ENCODE measurements around the gene PYGB. TPM values are rescaled to one million over a fixed set of nuclear protein-coding genes. Genes with fewer than 3 reads are reported as not detected.
A peak's percentile ranks its signal among the peaks of the same experiment; 100 is the strongest.

The PYGB gene
- total RNA-seq, 2 experiments from 2014 or later: 23.4 to 24.0 TPM

DNA sequence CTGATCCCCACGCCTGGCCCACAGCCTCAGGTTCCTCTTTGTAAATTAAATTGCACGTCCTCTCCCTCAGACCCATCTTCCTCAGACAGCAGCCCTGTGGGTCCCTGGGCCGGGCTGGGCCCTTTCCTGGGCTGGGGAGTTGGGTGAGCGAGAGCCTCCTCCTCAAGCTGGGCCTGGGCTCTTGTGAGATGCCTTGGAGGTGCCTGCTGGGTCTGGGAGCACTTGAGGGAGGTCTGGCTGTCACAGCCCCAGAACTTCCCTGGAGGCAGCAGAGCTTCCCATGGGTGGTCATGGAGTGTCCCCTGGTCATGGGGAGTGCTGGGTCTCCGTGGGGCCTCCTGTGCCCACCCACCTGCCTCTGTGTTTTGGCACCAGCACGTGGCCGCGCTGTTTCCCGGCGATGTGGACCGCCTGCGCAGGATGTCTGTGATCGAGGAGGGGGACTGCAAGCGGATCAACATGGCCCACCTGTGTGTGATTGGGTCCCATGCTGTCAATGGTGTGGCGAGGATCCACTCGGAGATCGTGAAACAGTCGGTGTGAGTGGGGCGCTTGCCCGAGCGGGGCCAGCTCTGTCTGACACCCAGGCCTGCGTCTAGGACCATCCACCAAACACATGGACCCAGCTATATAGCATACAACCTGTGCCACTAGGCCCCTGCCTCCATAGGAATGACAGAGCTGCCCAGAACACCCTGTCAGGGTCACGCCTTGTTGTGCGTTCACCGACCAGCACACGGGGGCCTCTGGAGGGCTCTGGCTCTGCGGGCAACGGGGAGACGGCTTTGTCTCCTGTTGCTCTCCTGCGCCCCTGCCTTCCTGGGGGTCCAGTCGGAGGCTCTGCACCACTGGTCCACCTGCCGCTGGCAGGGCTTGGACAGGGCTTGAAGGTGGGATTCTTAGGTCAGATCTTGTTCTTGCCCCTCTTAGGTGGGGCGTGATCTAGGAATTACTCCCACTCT lies 33.0 kb downstream of the PYGB start:
- intact Hi-C loops (cut with micrococcal nuclease): no loop called here
- Mint-ChIP-seq H3K36me3 (peaks cover 13% of the 10 kb centered on the region), H3K27me3 (no peaks in the 10 kb centered on the region), H3K27ac (no peak overlapping the region), H3K4me1 (ENCODE audit: low read depth) (no peaks in the 10 kb centered on the region), H3K9me3 (no peaks in the 10 kb centered on the region), H3K4me3 (no peak overlapping the region)
- no peak for DNase-seq
- ChIA-PET CTCF (interaction anchor here (1.6 kb wide), 1 partner anchor 118 kb away, joined by 3 read pairs; no protein-coding TSS in a partner anchor), POLR2A (no interaction called here)

DNA sequence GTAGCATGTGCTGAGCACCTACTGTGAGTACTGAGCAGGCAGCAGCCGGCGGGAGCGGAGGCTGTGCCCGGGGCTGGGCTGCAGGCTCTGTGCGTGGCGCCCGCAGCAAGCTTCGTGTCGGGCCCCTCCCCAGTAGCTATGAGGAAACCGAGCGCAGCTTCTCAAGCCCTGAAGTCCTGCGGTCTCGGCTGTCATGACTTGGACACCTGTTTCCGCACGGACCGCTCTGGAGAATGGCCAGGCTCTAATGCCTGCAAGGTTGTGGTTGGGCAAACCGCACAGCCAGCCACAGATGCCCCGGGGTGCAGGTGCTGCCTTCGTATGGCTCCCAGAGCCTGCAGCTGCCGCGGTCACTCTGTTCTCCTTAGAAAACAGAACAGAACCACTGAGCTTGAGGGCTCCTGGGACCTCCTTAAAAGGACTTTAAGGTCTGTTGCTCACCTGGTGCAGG lies 33.7 kb downstream of the PYGB start:
- Mint-ChIP-seq H3K27ac (no peak overlapping the region), H3K36me3 (peaks cover 13% of the 10 kb centered on the region), H3K4me1 (ENCODE audit: low read depth) (no peaks in the 10 kb centered on the region), H3K4me3 (no peak overlapping the region), H3K27me3 (no peaks in the 10 kb centered on the region), H3K9me3 (no peaks in the 10 kb centered on the region)
- no peak for DNase-seq
- ChIA-PET POLR2A (no interaction called here), CTCF (interaction anchor here (1.6 kb wide), 1 partner anchor 118 kb away, joined by 3 read pairs; no protein-coding TSS in a partner anchor)
- intact Hi-C loops (cut with micrococcal nuclease): no loop called here

DNA sequence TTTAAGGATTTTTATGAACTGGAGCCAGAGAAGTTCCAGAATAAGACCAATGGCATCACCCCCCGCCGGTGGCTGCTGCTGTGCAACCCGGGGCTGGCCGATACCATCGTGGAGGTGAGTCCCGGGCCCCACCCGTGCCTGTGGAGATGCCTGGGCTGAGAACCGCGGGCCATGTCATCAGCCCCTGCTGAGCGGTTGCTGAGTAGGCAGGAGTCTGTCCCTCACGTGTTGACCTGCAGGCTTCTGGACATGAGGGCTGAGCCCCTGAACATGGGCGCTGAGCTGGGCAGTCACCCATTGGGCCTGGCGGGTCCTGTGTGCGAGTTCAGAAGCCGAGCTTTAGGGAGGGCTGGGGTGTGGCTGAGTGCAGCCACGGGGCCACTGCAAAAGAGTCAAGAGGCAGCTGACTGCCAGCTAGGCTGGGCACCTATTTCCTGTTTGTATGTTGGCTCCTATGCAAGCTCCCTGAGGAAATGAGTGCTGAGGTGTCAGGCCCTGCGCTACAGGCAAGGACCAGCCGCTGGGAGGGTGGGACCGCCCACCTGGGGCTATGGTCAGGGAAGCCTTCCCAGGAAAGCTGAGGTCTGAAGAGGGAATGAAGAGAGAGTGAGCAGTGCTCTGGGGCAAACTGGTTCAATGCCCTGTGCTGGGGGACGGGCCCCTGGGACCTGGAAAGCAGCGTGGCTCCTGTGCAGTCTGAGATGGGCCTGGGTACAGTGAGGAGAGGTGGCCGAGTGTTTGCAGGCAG lies 34.3 kb downstream of the PYGB start:
- ChIA-PET POLR2A (no interaction called here), CTCF (no interaction called here)
- Mint-ChIP-seq H3K4me1 (ENCODE audit: low read depth) (no peaks in the 10 kb centered on the region), H3K9me3 (no peaks in the 10 kb centered on the region), H3K27me3 (no peaks in the 10 kb centered on the region), H3K4me3 (no peak overlapping the region), H3K27ac (no peak overlapping the region), H3K36me3 (peaks cover 13% of the 10 kb centered on the region)
- DNase-seq: no peak
- intact Hi-C loops (cut with micrococcal nuclease): no loop called here

DNA sequence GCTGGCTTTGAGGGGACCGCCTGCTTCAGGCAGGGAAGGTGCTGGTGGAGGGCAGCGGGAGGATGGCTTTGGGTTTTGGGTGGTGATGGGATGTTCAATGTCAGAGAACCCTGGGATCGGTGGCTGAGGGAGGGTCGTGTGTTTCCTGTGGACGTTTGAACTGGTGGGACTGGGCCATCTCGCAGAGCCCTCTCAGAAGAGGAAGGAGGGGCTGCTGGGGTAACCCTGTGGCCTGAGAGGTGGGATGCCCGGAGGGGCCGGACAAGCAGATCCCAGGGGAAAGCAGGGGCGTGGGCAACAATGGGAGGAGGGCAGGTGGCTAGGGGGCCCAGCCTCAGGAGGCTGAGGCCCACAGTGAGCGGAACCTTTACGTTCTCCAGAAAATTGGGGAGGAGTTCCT lies 34.9 kb downstream of the PYGB start:
- H3K27me3 Mint-ChIP-seq: no peaks in the 10 kb centered on the region
- intact Hi-C loops (cut with micrococcal nuclease): no loop called here
- CTCF ChIA-PET: no interaction called here
- no peaks in the 10 kb centered on the region for H3K4me1 Mint-ChIP-seq (ENCODE audit: low read depth)
- H3K9me3 Mint-ChIP-seq: no peaks in the 10 kb centered on the region
- no peak overlapping the region for H3K4me3 Mint-ChIP-seq
- peaks cover 13% of the 10 kb centered on the region for H3K36me3 Mint-ChIP-seq
- POLR2A ChIA-PET: no interaction called here
- no peak overlapping the region for H3K27ac Mint-ChIP-seq
- DNase-seq: no peak

DNA sequence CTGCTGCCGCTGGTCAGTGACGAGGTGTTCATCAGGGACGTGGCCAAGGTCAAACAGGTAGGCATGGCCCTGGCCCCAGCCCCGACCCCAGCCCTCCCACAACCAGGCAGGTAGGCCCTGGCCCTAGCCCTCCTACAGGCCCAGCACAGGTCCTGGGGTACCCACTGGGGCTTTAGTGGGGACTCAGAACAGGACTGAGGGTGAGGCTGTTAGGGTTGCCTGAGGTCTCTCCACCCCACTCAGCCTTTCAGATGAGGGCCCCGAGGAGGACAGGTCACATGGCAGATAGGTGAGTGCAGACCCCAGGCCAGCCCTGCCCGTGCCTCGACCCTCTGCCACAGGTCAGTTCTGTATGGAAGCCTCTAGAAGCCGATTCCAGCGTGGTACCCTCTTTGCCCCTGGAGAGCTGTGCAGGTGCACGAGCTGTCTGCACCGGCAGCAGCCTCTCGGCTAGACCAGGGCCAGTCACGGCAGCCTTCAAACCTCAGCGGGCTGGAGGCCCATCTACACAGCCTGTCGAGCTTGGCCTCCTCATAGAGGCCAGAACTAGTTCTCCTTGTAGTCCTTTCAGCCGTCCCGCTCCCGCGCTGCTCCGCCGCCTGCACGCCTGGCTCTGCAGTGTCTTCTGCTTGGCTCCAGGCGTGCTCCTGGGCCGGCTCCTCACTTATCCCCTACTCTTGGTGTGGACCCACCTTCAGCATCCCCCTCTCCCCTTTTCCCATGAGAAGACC lies 35.5 kb downstream of the PYGB start:
- no peak overlapping the region for H3K4me3 Mint-ChIP-seq
- H3K36me3 Mint-ChIP-seq: peaks cover 13% of the 10 kb centered on the region
- H3K27me3 Mint-ChIP-seq: no peaks in the 10 kb centered on the region
- no peaks in the 10 kb centered on the region for H3K9me3 Mint-ChIP-seq
- intact Hi-C loops (cut with micrococcal nuclease): no loop called here
- H3K27ac Mint-ChIP-seq: no peak overlapping the region
- H3K4me1 Mint-ChIP-seq (ENCODE audit: low read depth): no peaks in the 10 kb centered on the region
- POLR2A ChIA-PET: no interaction called here
- no peak for DNase-seq
- CTCF ChIA-PET: no interaction called here

DNA sequence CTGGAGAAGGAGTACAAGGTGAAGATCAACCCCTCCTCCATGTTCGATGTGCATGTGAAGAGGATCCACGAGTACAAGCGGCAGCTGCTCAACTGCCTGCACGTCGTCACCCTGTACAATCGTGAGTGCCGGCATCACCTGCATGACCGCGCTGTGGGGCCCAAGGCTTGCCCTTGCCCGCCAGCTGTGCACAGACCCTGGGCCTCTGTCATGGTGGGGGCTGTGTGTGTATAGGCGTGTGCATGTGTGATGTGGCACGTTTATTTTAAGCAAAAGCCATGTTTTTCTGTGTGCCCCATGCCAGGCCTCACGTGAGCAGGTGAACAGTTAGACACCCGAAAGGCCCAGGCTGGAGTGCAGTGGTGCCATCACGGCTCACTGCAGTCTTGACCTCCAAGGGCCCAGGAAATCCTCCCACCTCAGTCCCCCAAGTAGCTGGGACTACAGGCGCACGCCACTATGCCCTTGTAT lies 36.3 kb downstream of the PYGB start:
- ChIA-PET POLR2A (no interaction called here), CTCF (no interaction called here)
- DNase-seq: no peak
- H3K9me3 Mint-ChIP-seq: no peaks in the 10 kb centered on the region
- H3K36me3 Mint-ChIP-seq: peaks cover 13% of the 10 kb centered on the region
- no peak overlapping the region for H3K4me3 Mint-ChIP-seq
- H3K27me3 Mint-ChIP-seq: no peaks in the 10 kb centered on the region
- H3K27ac Mint-ChIP-seq: no peak overlapping the region
- H3K4me1 Mint-ChIP-seq (ENCODE audit: low read depth): no peaks in the 10 kb centered on the region
- intact Hi-C loops (cut with micrococcal nuclease): no loop called here

DNA sequence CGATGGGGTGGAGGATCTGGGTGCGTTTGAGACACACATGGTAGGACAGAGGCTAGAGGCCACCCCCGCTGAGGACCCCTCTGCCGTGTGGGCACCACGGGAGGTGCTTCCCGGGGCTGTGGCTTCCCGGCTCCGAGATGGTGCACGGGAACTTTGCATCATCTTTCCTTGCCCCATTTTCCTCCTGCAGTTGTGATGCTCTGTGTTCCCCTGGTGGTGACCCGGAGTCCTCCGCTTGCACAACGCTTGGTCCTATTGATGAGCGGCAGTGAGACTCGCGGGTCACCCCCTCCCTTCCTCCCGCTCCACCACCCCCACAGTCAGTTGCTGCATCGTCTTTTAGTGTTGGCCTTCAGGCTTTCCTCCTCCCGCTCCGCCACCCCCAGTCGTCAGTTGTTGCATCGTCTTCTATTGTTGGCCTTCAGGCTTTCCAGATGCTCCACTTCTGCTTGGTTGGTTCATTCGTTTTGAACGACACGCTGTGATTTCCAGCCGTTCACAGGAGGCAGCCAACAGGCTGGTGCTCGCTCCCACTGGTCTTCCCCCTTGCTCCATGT lies 37.3 kb downstream of the PYGB start:
- DNase-seq: no peak
- H3K36me3 Mint-ChIP-seq: peaks cover 17% of the 10 kb centered on the region
- intact Hi-C loops (cut with micrococcal nuclease): no loop called here
- no peaks in the 10 kb centered on the region for H3K4me1 Mint-ChIP-seq (ENCODE audit: low read depth)
- no peaks in the 10 kb centered on the region for H3K27me3 Mint-ChIP-seq
- H3K27ac Mint-ChIP-seq: no peak overlapping the region
- POLR2A ChIA-PET: no interaction called here
- no peaks in the 10 kb centered on the region for H3K9me3 Mint-ChIP-seq
- CTCF ChIA-PET: no interaction called here
- no peak overlapping the region for H3K4me3 Mint-ChIP-seq

DNA sequence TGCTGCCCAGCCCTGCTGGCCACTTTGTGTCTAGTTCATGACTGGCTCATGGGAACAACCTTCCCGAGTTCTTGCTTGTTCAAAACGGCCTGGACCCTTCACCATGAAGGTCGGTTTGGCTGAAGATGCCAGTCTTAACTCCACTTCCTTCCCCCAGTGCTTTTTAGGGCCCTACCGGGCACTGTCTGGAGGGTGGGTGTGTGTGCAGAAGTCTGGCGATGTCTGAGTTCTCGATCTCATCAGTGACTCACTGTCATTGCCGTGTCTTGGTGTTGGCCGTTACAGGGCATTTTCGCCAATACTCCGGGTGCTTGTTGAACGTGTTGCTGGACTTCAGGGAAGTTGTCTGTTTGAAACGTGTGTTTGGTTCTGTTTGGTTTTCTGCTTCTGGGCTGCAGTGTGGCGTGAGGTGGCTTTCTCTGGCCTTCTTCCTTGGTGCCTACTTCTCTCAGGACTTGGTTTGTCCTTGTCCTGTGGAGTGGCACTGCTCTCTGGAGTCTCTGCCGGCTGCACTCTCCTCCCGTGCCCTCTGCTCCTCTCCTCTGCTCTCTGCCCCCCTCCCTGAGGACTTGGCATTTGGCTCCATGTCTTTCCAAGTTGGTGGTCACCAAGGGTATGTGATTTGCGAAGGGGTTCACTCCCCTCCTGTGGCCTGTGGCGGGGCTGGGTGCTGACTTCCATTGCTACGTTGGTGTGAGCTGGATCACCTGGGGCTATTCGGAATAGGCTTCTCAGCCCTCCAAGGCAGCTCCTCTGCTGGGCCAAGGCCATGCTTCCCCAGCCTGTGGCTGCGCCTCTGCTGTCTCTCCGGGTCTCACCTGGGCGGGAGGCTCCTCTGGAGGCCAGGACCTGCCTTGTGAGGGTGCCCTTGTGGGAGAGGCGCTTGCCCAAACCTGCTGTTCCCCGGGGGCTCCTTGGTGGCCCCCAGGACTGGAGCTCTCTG lies 38.2 kb downstream of the PYGB start:
- no peak overlapping the region for H3K27ac Mint-ChIP-seq

DNA sequence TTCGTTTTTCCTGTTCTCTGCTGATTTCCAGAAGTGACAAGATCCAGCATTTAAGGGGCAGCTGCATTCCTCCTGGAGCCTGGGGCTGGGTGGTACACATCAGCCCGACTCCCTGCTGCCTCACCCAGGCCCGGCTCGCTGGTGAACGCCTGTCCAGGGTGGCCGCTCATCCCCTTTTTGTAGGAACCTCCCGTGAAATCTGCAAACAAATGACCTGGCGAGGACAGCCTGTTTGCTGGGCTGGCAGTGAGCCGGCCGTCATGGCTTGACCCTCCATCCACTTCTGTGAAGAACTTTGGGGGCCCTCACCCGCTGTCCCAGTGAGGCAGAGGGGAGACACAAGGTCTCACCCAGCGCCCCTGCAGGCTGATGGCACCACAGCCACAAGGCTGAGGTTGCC lies 39.0 kb downstream of the PYGB start:
- intact Hi-C loops (cut with micrococcal nuclease): no loop called here
- peak overlapping the region; percentile 19 for H3K27ac Mint-ChIP-seq
- no peak overlapping the region for H3K4me3 Mint-ChIP-seq
- DNase-seq: no peak
- H3K27me3 Mint-ChIP-seq: no peaks in the 10 kb centered on the region
- ChIA-PET CTCF (interaction anchor here (1.5 kb wide), 2 partner anchors 13 to 112 kb away, joined by 3 to 5 read pairs; no protein-coding TSS in a partner anchor), POLR2A (no interaction called here)
- H3K4me1 Mint-ChIP-seq (ENCODE audit: low read depth): no peaks in the 10 kb centered on the region
- peaks cover 19% of the 10 kb centered on the region for H3K36me3 Mint-ChIP-seq
- no peaks in the 10 kb centered on the region for H3K9me3 Mint-ChIP-seq

More for the DNA sequence above, 38.2 kb downstream of the PYGB start:
- H3K27me3 Mint-ChIP-seq: no peaks in the 10 kb centered on the region
- intact Hi-C loops (cut with micrococcal nuclease): no loop called here
- no peaks in the 10 kb centered on the region for H3K9me3 Mint-ChIP-seq
- CTCF ChIA-PET: no interaction called here
- no peak for DNase-seq
- POLR2A ChIA-PET: no interaction called here
- no peaks in the 10 kb centered on the region for H3K4me1 Mint-ChIP-seq (ENCODE audit: low read depth)
- peaks cover 17% of the 10 kb centered on the region for H3K36me3 Mint-ChIP-seq
- no peak overlapping the region for H3K4me3 Mint-ChIP-seq

DNA sequence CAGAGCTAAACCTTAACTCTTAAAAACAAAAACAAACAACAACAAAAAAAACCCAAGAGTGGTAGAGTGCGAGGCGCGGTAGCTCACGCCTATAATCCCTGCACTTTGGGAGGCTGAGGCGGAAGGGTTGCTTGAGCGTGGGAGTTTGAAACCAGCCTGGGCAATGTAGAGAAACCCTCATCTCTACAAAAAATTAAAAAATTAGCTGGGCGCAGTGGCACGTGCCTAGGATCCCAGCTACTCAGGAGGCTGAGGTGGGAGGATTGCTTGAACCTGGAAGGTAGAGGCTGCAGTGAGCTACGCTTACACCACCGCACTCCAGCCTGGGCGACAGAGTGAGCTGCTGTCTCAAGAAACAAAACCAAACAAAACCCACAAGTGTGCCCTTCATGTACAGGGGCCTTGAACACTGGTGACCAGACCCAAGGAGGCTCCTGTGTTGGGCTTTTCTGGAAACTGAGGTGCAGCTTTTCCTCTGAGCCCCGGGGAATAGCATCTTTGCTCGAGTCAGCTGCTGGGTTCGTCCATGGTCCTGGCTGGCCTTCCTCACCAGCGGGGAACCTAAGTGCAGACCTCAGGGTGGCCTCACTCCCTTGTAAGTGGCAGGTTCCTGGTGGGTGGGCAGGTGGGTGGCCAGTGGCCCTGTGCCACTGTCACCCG lies 39.9 kb downstream of the PYGB start:
- H3K36me3 Mint-ChIP-seq: peaks cover 14% of the 10 kb centered on the region
- CTCF ChIA-PET: interaction anchor here (1.5 kb wide), 2 partner anchors 12 to 111 kb away, joined by 3 to 5 read pairs; no protein-coding TSS in a partner anchor
- H3K9me3 Mint-ChIP-seq: no peaks in the 10 kb centered on the region
- no peaks in the 10 kb centered on the region for H3K27me3 Mint-ChIP-seq
- no peaks in the 10 kb centered on the region for H3K4me1 Mint-ChIP-seq (ENCODE audit: low read depth)
- no peak for DNase-seq
- H3K4me3 Mint-ChIP-seq: no peak overlapping the region
- H3K27ac Mint-ChIP-seq: no peak overlapping the region
- intact Hi-C loops (cut with micrococcal nuclease): no loop called here
- POLR2A ChIA-PET: no interaction called here
